NCI-H226 (cell line): ENCODE measurements around the gene CPTP.

Experiments used
- DNase-seq: peaks from one replicate; pipeline ENCODE4 v3.0.0-alpha.2; 2015

Gene CPTP

DNA sequence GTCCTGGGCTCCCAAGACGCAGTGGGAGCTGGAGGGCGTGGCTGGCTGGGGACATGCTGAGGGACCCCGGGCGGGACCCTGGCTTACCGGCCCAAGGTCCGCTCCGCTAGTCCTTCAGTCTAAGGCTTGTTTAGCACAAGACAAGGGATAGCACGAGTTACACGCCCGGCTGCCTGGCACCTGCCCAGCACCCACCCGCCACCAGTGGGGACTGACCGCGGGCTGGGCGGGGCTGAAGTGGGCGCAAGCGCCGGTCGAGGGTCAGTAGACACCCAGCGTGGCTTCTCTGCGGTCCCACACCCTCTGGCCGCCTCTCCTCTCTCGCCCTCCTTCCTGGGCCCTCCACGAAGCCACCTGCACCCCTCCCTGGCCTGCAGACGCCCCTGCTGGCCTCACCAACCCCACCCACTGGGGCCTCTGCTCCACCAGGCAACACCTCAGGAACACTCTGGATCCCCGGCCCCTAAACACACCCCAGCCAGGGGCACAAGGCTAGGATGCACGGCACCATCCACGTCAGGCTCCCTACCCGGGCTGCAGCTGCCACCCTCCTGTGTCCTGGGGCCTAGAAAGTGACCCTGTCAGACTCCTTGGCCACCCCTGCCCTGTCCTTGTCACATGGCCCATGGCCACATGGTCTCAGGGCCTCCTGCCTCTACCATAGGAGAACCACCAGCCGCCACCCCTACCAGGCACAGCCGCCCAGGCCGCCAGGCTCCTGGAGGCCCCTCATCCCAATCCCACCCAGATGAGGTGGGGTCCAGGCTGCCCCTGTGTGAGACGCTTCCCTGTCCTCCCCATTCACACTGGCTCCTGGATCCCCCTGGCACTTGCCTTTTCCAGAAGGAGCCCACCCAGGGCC lies 12.6 kb downstream of the CPTP start:
- no peak for DNase-seq

DNA sequence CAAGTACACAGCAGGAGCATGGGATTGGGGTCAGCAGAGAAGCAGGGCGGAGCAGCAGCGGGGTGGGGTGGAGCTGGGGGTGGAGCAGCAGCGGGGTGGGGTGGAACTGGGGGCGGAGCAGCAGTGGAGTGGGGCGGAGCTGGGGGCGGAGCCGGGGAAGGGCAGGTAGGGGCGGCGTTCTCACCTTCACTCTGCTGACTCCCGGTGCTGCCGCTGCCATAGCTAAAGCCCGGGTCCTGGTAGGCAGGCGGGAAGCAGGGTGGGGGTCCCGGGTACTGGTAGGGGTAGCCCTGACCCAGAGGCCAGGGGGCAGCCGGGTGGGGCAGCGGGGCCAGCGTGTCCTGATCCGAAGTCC lies 13.2 kb downstream of the CPTP start:
- no peak for DNase-seq

GRCh38 chr1:1338278-1338677 lies 13.7 kb downstream of the CPTP start:
- DNase-seq: no peak

GRCh38 chr1:1340185-1340584 lies 15.6 kb downstream of the CPTP start:
- no peak for DNase-seq

DNA sequence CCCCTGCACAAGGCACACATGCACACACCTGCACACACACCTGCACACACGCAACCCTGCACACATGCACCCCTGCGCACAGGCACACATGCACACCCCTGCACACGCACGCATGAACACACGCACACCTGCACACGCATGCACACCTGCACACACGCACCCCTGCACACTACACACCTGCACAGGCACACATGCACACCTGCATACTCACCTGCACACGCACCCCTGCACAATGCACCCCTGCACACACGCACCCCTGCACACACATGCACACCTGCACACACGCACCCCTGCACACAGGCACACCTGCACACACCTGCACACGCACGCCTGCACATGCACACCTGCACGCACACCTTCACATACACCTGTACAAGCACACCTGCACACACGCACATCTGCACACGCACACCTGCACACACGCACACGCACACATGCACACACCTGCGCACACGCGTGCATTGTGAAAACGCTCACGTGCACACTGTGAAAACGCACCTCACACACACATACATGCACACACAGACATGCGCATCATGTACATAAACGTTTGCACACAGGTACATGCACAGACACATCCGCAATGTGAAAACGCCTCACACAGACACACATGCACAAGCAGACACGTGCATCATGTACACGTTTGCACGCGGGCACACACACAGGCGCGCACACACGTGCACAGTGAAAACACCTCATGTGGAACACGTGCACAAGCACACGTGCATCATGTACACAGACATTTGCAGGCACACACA lies 16.4 kb downstream of the CPTP start:
- no peak for DNase-seq

- DNase-seq: no peak
These were observed 17.0 kb downstream of the CPTP start for GRCh38 chr1:1341549-1342021.

DNA sequence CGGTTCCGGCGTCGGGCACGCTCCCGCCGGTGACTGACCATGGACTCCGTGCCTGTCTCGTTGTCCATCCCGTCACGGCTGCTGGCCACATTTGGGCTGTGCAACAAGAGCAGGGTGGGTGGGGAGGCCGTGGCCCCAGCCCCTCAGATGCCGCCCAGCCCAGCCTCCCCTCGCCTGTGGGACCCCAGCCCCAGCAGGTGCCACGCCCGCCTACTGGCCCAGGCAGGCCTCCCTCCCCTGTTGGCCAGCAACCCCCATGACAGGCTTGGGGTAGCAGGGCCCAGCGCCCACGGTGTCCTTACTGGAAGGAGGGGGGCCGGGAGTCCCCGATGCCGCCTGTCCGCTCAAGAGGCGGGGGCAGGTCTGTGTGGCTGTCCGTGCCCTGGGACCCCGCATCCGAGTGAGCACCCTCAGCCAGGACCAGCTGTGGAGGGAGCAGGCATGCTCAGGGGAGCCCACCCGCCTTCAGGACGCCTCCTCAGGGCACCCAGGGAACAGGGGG lies 17.5 kb downstream of the CPTP start:
- no peak for DNase-seq

DNA sequence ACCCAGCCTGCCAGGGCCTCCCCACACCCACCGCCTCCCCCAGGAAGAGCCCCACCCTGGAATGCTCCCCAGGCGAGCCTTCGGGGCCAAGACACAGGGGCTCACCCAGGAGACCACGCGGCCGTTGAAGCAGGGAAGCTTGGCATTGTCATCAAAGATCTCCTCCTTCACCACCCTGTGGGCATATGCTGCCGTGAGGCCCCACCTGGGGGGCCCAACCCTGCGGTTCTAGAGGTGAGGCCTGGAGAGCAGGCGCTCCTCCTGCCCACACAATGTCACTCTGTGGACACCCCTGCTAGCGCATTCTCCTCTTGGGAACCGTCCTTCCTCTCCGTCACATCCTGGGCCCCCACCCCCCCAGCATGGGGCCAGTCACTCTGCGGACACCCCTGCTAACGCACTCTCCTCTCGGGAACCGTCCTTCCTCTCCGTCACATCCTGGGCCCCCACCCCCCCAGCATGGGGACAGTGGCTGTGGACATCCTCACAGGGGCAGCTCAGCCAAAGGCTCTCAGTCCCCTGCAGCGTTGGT lies 18.0 kb downstream of the CPTP start:
- DNase-seq: no peak

- no peak for DNase-seq
These were observed 19.3 kb downstream of the CPTP start for GRCh38 chr1:1343811-1344421.

- DNase-seq: peak; percentile 94
These were observed 20.2 kb downstream of the CPTP start for GRCh38 chr1:1344655-1345361.

DNA sequence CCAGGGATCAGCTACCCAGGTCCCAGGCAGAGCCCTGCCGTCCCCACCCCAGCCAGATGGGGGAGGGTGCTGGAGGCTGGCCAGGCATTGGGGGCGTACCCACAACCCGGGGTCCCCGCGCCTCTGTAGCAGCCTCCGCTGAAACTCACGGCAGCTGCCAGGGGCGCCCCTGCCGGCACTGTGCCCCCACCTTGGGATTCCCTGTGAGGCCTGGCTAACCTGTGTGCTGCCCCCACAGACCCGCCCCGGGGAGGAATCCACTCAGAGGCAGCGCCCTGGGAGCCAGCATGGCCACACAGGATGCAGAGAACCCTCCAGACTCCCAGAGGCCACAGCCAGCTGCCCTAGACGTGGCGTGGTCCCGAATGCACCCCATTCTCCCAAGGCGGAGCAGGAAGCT lies 20.8 kb downstream of the CPTP start:
- peak; percentile 65 for DNase-seq

GRCh38 chr1:1345860-1346500 lies 21.4 kb downstream of the CPTP start:
- DNase-seq: no peak

- no peak for DNase-seq
These were observed 21.9 kb downstream of the CPTP start for GRCh38 chr1:1346501-1346890.

DNA sequence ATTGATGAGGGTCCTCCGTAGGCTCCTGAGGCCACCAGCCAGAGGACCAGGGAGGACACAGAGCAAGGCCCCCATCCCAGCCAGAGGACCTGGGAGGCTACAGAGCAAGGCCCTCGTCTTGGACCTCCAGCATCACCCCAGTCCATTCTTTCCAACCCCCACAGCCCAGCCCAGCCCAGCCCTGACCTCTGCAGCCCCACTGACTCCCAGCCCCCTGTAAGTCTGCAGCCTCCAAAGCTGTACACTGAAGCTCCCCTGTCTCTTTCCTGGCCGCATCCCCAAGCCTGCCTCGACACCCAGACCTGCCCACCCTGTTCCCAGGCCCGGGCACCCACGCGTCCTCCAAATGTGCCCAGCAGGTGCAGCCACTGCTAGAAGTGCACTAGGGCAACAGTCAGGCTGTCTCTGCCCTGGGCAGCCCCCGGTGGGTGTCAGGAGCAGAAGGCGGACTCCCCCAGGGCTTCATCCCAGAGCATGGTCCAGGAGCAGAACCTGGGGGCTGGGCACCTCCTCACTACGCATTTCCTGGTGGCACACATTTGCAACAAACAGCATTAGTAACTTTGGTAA lies 22.5 kb downstream of the CPTP start:
- DNase-seq: no peak

- peak; percentile 12 for DNase-seq
These were observed 23.2 kb downstream of the CPTP start for GRCh38 chr1:1347663-1348419.

DNA sequence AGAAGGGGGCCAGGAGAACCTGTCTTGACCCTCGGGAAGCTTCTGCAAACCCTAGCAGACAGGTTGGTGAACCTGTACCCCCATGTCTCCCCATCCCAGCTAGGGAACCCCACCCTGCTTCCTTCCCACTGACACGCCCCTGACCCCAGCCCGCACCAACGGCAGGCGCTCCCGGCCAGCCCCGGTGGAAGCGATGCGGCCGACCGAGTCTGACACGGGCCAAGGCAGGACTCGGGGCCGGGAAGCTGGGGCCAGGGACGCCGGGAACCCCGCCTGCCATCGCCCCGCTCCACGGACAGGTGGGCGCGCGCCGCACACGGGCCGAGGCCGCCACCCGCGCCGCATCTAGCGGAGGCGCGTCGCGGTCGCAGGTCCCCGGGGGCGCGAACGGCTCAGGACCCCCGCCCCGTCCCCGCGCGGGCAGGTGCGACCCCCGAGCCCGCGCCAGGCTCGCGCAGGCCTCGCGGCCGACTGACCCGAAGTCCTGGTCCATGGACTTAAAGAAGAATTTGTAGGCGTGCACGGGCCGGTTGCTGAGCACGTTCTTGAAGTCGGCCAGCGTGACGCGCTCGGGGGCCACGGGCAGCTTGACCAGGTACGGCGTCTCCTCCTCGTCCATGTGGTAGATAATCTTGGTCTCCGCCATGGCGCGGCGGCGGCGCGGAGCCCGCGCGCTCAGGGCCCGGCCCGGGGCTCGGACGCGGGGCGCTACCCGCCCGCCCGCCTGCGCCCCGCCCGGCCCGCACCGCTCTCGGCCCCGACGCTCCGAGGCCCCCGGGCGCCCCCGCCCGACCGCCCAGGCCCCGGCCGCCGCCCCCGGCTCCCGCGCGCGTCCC lies 24.0 kb downstream of the CPTP start:
- no peak for DNase-seq

- peak; percentile 48 for DNase-seq
These were observed 24.8 kb downstream of the CPTP start, which contains the start of gene DVL1 for GRCh38 chr1:1349256-1350012. DVL1 (minus strand) TSS chr1:1349418; CDS start chr1:1349065, 353 bp downstream.

- DNase-seq: no peak
These were observed 27.2 kb downstream of the CPTP start for GRCh38 chr1:1351511-1352427.
